HK-2 (cell line): Measurements from ENCODE around the gene MRC1.

Experiments
- DNase-seq: peaks from one replicate; pipeline ENCODE4 v3.0.0-alpha.2; 2018; ENCODE audit not compliant: unreplicated experiment

MRC1 gene

GRCh38 chr10:17808971-17809841 is at the start of gene MRC1:
Gene MRC1 (plus strand): TSS chr10:17809348. CDS start chr10:17809466, 118 bp downstream.
- no peak for DNase-seq

- DNase-seq: no peak
These were observed 45.0 kb upstream of the MRC1 start for GRCh38 chr10:17764142-17764541.

- no peak for DNase-seq
These were observed 43.5 kb upstream of the MRC1 start for GRCh38 chr10:17765602-17766001.

GRCh38 chr10:17766731-17767130 is 42.4 kb upstream of the MRC1 start:
- DNase-seq: no peak

- DNase-seq: no peak
These were observed 40.7 kb upstream of the MRC1 start for GRCh38 chr10:17768496-17768895.

GRCh38 chr10:17768957-17769356 is 40.2 kb upstream of the MRC1 start:
- DNase-seq: no peak

- DNase-seq: no peak
These were observed 38.1 kb upstream of the MRC1 start for GRCh38 chr10:17771017-17771416.

- DNase-seq: no peak
These were observed 29.4 kb upstream of the MRC1 start for GRCh38 chr10:17779784-17780183.

- no peak for DNase-seq
These were observed 28.4 kb upstream of the MRC1 start for GRCh38 chr10:17780727-17781126.

- no peak for DNase-seq
These were observed 27.3 kb upstream of the MRC1 start for GRCh38 chr10:17781856-17782255.

GRCh38 chr10:17782921-17783665 is 26.1 kb upstream of the MRC1 start:
- no peak for DNase-seq

- DNase-seq: no peak
These were observed 25.4 kb upstream of the MRC1 start for GRCh38 chr10:17783751-17784150.

- no peak for DNase-seq
These were observed 24.5 kb upstream of the MRC1 start for GRCh38 chr10:17784688-17785087.

GRCh38 chr10:17785276-17785930 is 23.7 kb upstream of the MRC1 start:
- no peak for DNase-seq

GRCh38 chr10:17787087-17787961 is 21.8 kb upstream of the MRC1 start:
- DNase-seq: peak; percentile 41

- DNase-seq: no peak
These were observed 20.5 kb upstream of the MRC1 start for GRCh38 chr10:17788646-17789045.

- no peak for DNase-seq
These were observed 19.8 kb upstream of the MRC1 start for GRCh38 chr10:17789396-17789795.

- DNase-seq: no peak
These were observed 18.5 kb upstream of the MRC1 start for GRCh38 chr10:17790651-17791050.

- no peak for DNase-seq
These were observed 16.2 kb upstream of the MRC1 start for GRCh38 chr10:17792991-17793390.

- no peak for DNase-seq
These were observed 15.1 kb upstream of the MRC1 start for GRCh38 chr10:17793823-17794644.

- DNase-seq: no peak
These were observed 14.1 kb upstream of the MRC1 start for GRCh38 chr10:17795083-17795482.
